Measurements from ENCODE around the gene RCVRN. TPM values are rescaled to one million over a fixed set of nuclear protein-coding genes. Genes with fewer than 3 reads are reported as not detected.

RCVRN gene
- total RNA-seq, 1 donor from 2014 or later: not detected

DNA sequence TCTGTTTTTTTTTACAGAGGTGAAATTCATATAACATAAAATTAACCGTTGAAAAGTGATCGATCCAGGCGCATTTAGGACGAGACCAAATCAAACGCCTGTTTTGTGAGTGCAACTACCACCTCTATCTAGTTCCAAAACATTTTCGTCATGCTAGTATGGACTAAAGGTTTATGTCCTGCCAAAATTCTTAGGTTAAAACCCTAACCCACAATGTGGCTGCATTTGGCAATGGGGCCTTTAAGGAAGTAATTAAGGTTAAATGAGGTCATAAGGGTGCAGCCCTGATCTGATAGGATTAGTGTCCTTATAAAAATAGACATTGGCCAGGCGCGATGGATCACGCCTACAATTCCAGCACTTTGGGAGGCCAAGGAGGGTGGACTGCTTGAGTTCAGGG lies 32.8 kb upstream of the RCVRN start:
- no peaks in the 10 kb centered on the region for H3K9me3 Mint-ChIP-seq (ENCODE audit: low read depth)
- peaks cover 3% of the 10 kb centered on the region for H3K27me3 Mint-ChIP-seq
- no peaks in the 10 kb centered on the region for H3K36me3 Mint-ChIP-seq (ENCODE audit: insufficient read depth)
- TF ChIP-seq, protein P1, sequence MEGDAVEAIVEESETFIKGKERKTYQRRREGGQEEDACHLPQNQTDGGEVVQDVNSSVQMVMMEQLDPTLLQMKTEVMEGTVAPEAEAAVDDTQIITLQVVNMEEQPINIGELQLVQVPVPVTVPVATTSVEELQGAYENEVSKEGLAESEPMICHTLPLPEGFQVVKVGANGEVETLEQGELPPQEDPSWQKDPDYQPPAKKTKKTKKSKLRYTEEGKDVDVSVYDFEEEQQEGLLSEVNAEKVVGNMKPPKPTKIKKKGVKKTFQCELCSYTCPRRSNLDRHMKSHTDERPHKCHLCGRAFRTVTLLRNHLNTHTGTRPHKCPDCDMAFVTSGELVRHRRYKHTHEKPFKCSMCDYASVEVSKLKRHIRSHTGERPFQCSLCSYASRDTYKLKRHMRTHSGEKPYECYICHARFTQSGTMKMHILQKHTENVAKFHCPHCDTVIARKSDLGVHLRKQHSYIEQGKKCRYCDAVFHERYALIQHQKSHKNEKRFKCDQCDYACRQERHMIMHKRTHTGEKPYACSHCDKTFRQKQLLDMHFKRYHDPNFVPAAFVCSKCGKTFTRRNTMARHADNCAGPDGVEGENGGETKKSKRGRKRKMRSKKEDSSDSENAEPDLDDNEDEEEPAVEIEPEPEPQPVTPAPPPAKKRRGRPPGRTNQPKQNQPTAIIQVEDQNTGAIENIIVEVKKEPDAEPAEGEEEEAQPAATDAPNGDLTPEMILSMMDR (IDR thresholded peaks at IDR 0.05; ENCODE audit: unreplicated experiment): no peak
- H3K4me1 Mint-ChIP-seq (ENCODE audit: low read depth): no peaks in the 10 kb centered on the region
- DNase-seq (ENCODE audit: low spot score, unreplicated experiment): no peak
- H3K27ac Mint-ChIP-seq: no peak overlapping the region
- no peak overlapping the region for H3K4me3 Mint-ChIP-seq (ENCODE audit: low read depth)

DNA sequence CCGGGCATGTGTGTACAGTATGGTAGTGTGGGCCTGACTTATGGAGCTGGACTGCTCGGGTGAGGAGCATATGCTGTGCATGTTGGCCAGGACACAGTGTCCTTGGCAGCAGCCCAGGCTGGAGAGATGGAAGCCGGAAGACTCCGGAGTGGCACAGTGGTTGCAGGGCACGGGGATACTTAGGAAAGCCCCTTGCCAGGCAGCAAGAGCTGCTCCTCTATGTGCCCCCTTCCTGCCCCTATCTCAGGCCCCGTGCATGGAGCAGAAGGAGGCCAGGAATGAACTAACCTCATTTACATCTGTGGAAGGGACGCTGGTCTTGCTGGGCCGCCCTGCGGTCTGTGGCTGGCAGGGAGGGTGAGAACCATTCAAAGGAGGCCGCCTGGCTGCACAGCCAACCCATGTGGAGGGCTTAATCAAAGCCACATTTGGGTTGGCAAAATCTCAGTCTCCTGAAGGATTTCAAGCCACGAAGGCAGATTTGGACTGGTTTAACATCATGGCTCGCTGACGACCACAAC lies 32.2 kb upstream of the RCVRN start:
- Mint-ChIP-seq H3K36me3 (ENCODE audit: insufficient read depth) (no peaks in the 10 kb centered on the region), H3K27me3 (peaks cover 3% of the 10 kb centered on the region), H3K27ac (no peak overlapping the region), H3K9me3 (ENCODE audit: low read depth) (no peaks in the 10 kb centered on the region), H3K4me1 (ENCODE audit: low read depth) (no peaks in the 10 kb centered on the region), H3K4me3 (ENCODE audit: low read depth) (no peak overlapping the region)
- no peak for DNase-seq (ENCODE audit: low spot score, unreplicated experiment)
- TF ChIP-seq, protein P1 (IDR thresholded peaks at IDR 0.05; ENCODE audit: unreplicated experiment): no peak

DNA sequence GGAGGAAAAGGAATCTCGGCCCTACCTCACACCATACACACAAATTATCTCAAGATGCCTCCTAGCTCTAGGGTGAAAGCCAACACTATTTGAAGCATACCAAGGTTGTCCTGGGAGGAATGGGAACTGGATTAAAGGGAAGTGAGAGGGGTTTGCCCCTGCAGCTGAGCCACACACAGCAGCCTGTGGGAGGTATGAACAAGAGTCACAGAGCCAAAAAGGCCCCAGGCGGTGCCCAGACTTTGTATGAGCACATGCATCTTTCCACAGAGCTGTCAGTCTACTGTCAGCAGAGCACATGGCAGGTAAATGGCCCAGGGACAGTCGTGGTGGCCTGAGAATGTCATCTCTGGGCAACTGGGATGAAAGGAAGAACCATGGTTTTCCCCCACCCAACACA lies 31.0 kb upstream of the RCVRN start:
- H3K9me3 Mint-ChIP-seq (ENCODE audit: low read depth): no peaks in the 10 kb centered on the region
- H3K36me3 Mint-ChIP-seq (ENCODE audit: insufficient read depth): no peaks in the 10 kb centered on the region
- H3K27me3 Mint-ChIP-seq: peaks cover 11% of the 10 kb centered on the region
- TF ChIP-seq, protein P1 (IDR thresholded peaks at IDR 0.05; ENCODE audit: unreplicated experiment): no peak
- no peak for DNase-seq (ENCODE audit: low spot score, unreplicated experiment)
- no peak overlapping the region for H3K4me3 Mint-ChIP-seq (ENCODE audit: low read depth)
- no peaks in the 10 kb centered on the region for H3K4me1 Mint-ChIP-seq (ENCODE audit: low read depth)
- H3K27ac Mint-ChIP-seq: no peak overlapping the region

DNA sequence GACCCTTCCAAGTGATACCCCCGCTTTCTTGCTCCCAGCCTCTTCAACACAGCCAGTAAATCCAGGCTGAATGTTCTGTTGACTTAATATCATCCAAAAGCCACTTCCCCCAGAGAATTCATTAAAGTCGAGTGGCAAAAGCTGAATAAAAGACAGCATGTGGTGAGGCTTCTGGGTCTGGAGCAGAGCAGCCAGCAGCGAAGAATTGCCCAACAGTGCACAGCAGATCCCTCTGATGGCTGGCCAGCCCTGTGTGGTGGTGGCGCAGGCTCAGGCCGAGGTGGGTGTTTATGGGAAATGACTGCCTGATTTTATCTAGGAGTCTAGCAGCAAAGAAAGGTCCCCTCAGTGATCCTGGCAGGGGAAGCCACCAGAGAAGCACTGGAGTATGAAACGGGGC lies 30.3 kb upstream of the RCVRN start:
- Mint-ChIP-seq H3K27ac (no peak overlapping the region), H3K4me1 (ENCODE audit: low read depth) (no peaks in the 10 kb centered on the region), H3K9me3 (ENCODE audit: low read depth) (no peaks in the 10 kb centered on the region), H3K4me3 (ENCODE audit: low read depth) (no peak overlapping the region), H3K36me3 (ENCODE audit: insufficient read depth) (no peaks in the 10 kb centered on the region), H3K27me3 (peaks cover 13% of the 10 kb centered on the region)
- no peak for DNase-seq (ENCODE audit: low spot score, unreplicated experiment)
- TF ChIP-seq, protein P1 (IDR thresholded peaks at IDR 0.05; ENCODE audit: unreplicated experiment): no peak

DNA sequence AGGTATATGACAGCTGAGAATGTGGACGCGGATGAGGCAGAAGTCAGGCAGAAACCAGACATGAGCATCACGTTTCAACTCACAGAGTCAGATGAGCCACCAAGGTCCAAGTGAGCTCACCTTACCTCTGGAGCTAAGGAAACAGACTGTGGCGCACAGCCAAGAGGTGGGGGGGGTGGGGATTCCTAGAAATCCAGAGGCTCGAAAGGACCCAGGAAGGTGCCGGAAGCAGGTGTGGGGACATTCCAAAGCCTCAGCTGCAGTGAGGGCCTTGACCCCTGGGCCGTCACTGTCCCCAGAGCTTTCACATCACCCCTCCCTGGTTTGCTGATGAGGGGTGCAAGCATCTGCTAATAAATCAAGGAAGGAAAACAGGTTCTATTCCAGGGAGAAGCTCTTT lies 29.3 kb upstream of the RCVRN start:
- DNase-seq (ENCODE audit: low spot score, unreplicated experiment): no peak
- H3K27ac Mint-ChIP-seq: no peak overlapping the region
- no peaks in the 10 kb centered on the region for H3K36me3 Mint-ChIP-seq (ENCODE audit: insufficient read depth)
- H3K4me3 Mint-ChIP-seq (ENCODE audit: low read depth): no peak overlapping the region
- TF ChIP-seq, protein P1 (IDR thresholded peaks at IDR 0.05; ENCODE audit: unreplicated experiment): no peak
- H3K9me3 Mint-ChIP-seq (ENCODE audit: low read depth): no peaks in the 10 kb centered on the region
- no peaks in the 10 kb centered on the region for H3K4me1 Mint-ChIP-seq (ENCODE audit: low read depth)
- H3K27me3 Mint-ChIP-seq: peaks cover 17% of the 10 kb centered on the region
